ENCODE results near the gene TBX6. TPM values are rescaled to one million over a fixed set of nuclear protein-coding genes. Genes with fewer than 3 reads are reported as not detected.

Gene TBX6
- total and polyA plus RNA-seq, 2 of the 4 experiments (the other 2 are of a cell fraction): 0.10 TPM; not detected in 1

DNA sequence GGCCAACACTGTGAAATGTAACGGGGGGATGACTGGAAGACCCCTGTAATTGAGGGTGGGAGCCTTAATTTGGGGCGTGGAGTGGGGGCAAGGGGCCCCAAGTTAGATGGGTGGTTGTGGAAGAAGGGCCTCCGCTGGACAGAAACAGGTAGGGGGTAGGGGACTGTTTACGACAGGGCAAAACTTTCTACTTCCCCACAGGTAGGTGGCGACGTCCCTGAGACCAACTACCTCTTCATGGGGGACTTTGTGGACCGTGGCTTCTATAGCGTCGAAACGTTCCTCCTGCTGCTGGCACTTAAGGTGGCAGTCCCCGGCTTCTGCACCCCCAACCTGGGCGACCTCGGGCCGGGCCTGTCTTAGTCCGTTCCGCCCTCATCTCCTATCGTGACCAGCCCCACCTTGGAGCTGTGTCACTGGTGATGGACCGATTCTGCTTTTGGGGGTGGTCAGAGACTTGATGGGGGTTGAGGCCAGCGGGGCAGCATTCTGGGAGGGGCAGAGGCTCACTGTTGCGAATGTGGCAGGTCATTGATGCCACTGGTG lies 9.1 kb downstream of the TBX6 start:
- Histone ChIP-seq H3K4me1 (ENCODE audit: control insufficient read depth, insufficient read depth, low read length) (peaks cover 4% of the 10 kb centered on the region; the same call in 1 of the 2 replicates), H4K5ac (ENCODE audit: low read depth, low read length) (no peak overlapping the region), H3K27ac (ENCODE audit: insufficient read depth, low read length) (no peak overlapping the region), H4K8ac (ENCODE audit: low read depth in 2 of 2, low read length in 2 of 2) (no peak overlapping the region), H3K9me3 (ENCODE audit: control insufficient read depth, insufficient read depth, low read length) (no peaks in the 10 kb centered on the region), H2AFZ (replicated peaks; ENCODE audit: low read length, poor library complexity) (no peak overlapping the region), H3K4ac (ENCODE audit: low read depth, low read length) (no peak overlapping the region), H4K91ac (ENCODE audit: insufficient read depth, low read depth, low read length) (no peak overlapping the region), H3K56ac (ENCODE audit: extremely low read depth, insufficient read depth, low read length) (no peak overlapping the region), H3K18ac (ENCODE audit: low read depth, low read length) (no peak overlapping the region), H3K9ac (ENCODE audit: low read depth, low read length) (no peak overlapping the region), H3K79me1 (ENCODE audit: low read depth in 1 of 2, low read length in 2 of 2) (peaks cover 31 to 47% of the 10 kb centered on the region in 2 experiments), H3K4me3 (ENCODE audit: insufficient read depth, low read depth, low read length) (no peak overlapping the region), H3K27me3 (ENCODE audit: control insufficient read depth, insufficient read depth, low read length) (no peaks in the 10 kb centered on the region), H3K14ac (replicated peaks; ENCODE audit: low read depth, low read length) (no peak overlapping the region), H2BK20ac (ENCODE audit: low read depth, low read length) (no peak overlapping the region), H2AK5ac (ENCODE audit: low read depth, low read length) (no peak overlapping the region), H3K9me1 (ENCODE audit: insufficient read depth, low read length) (no peaks in the 10 kb centered on the region), H2BK5ac (ENCODE audit: low read depth, low read length, poor library complexity, severe bottlenecking) (no peak overlapping the region), H2AK9ac (replicated peaks; ENCODE audit: low read depth, low read length, poor library complexity) (no peak overlapping the region), H2BK15ac (ENCODE audit: low read depth, low read length) (no peak overlapping the region), H3K4me2 (ENCODE audit: low read depth, low read length) (no peak overlapping the region), H4K20me1 (ENCODE audit: insufficient read depth, low read length) (peaks cover 38% of the 10 kb centered on the region), H3K36me3 (ENCODE audit: control insufficient read depth, insufficient read depth, low read length) (peaks cover 71% of the 10 kb centered on the region), H3K23ac (ENCODE audit: low read depth, low read length) (no peak overlapping the region), H2BK120ac (ENCODE audit: low read depth, low read length) (no peak overlapping the region)
- ChIA-PET POLR2A (ENCODE audit: unreplicated experiment) (no interaction called here), CTCF (no interaction called here)
- WGBS, 2 experiments (ENCODE audit: extremely low coverage in 2 of 2, insufficient read length in 1 of 2): 83% methylated on average over 7 of the region's 20 CpGs; no CpG with 5 or more reads in 1 of the 2 experiments
- ATAC-seq (ENCODE audit: low read depth): no peak
- DNase-seq: no peak
- dilution Hi-C loops (cut with HindIII; ENCODE audit: low sequenced_read_pairs, unreplicated experiment) (no loop called here), intact Hi-C loops (cut with micrococcal nuclease) (no loop called here), in situ Hi-C loops (cut with MboI; ENCODE audit: low sequenced_read_pairs) (no loop called here)
- TF ChIP-seq RAD21 (IDR thresholded peaks at IDR 0.05; ENCODE audit: low read length): no peak
- TF ChIP-seq FOS (IDR thresholded peaks at IDR 0.05; ENCODE audit: low read depth, low read length): no peak
- TF ChIP-seq, protein P1, sequence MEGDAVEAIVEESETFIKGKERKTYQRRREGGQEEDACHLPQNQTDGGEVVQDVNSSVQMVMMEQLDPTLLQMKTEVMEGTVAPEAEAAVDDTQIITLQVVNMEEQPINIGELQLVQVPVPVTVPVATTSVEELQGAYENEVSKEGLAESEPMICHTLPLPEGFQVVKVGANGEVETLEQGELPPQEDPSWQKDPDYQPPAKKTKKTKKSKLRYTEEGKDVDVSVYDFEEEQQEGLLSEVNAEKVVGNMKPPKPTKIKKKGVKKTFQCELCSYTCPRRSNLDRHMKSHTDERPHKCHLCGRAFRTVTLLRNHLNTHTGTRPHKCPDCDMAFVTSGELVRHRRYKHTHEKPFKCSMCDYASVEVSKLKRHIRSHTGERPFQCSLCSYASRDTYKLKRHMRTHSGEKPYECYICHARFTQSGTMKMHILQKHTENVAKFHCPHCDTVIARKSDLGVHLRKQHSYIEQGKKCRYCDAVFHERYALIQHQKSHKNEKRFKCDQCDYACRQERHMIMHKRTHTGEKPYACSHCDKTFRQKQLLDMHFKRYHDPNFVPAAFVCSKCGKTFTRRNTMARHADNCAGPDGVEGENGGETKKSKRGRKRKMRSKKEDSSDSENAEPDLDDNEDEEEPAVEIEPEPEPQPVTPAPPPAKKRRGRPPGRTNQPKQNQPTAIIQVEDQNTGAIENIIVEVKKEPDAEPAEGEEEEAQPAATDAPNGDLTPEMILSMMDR (conservative IDR thresholded peaks at IDR 0.05; ENCODE audit: low read depth, low read length): 0 out of 2 replicates have a peak, but pooled peaks have one; percentile 1
- TF ChIP-seq RFX5 (IDR thresholded peaks at IDR 0.05; ENCODE audit: low read depth, low read length): no peak
- TF ChIP-seq, protein P2, sequence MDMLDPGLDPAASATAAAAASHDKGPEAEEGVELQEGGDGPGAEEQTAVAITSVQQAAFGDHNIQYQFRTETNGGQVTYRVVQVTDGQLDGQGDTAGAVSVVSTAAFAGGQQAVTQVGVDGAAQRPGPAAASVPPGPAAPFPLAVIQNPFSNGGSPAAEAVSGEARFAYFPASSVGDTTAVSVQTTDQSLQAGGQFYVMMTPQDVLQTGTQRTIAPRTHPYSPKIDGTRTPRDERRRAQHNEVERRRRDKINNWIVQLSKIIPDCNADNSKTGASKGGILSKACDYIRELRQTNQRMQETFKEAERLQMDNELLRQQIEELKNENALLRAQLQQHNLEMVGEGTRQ (IDR thresholded peaks at IDR 0.05; ENCODE audit: low read depth, low read length): no peak
- BruUV-seq (replicated peaks): no TSS peak
